PFSK-1 (cell line): ENCODE results near the gene ZNF507.

Experiments used
- FOXP2 ChIP-seq: optimal IDR thresholded peaks from 2 replicates; pipeline ENCODE3; 2011; ENCODE audit warnings: borderline replicate concordance, control low read depth, inconsistent platforms; ENCODE audit not compliant: insufficient read depth; ENCODE audit errors: extremely low read length, extremely low read depth
- POLR2AphosphoS5 ChIP-seq: IDR thresholded peaks from 2 replicates; pipeline ENCODE4 v1.6.1; 2012; ENCODE audit warnings: low read depth, mild to moderate bottlenecking, control low read depth, low read length, moderate library complexity
- SIN3A ChIP-seq: IDR thresholded peaks from 2 replicates; pipeline ENCODE4 v1.6.1; 2012; ENCODE audit warnings: mild to moderate bottlenecking, low read length, moderate library complexity, borderline replicate concordance; ENCODE audit not compliant: insufficient read depth
- TAF1 ChIP-seq: IDR thresholded peaks from 2 replicates; pipeline ENCODE4 v1.6.1; 2012; ENCODE audit warnings: low read length, control low read depth, borderline replicate concordance; ENCODE audit not compliant: insufficient read depth
- TF ChIP-seq, protein P1 (sequence below), 2 experiments: IDR thresholded peaks; 2 replicates each; pipeline versions ENCODE4 v1.6.1 to v1.8.0; 2011 to 2012; ENCODE audit warnings: low read depth in 2 of 2, low read length in 2 of 2, control low read depth in 1 of 2, inconsistent platforms in 1 of 2, mild to moderate bottlenecking in 1 of 2, moderate library complexity in 1 of 2; ENCODE audit not compliant: insufficient read depth in 1 of 2

Gene ZNF507

DNA sequence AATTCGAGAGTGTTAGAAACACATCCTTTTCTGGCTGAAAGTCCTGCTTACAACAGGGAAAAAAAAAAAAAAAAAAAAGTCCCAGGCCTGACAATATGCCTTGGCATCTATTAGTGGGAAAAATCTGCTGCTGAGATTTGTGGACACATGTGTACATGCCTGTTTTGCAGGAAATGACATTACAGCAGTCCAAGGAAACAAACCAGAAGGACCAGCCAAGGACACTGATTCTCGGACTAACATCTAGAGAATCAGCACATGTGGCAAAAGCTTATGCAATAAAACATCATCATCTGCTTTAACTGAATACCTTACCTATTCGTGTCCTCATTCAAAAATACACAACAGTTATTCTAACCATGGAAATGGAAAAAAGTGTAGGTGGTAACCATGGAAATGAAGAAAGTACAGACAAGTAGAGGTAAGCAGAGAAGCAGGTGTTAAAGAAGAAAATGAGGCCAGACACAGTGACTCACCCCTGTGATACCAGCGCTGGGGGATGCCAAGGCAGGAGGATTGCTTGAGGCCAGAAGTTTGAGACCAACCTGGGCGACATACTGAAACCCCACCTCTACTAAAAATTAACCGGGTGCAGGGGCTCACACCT, 50.7 kb downstream of the ZNF507 start:
- TF ChIP-seq POLR2AphosphoS5 (no peak), SIN3A (no peak), FOXP2 (no peak), TAF1 (no peak)
- TF ChIP-seq, protein P1, sequence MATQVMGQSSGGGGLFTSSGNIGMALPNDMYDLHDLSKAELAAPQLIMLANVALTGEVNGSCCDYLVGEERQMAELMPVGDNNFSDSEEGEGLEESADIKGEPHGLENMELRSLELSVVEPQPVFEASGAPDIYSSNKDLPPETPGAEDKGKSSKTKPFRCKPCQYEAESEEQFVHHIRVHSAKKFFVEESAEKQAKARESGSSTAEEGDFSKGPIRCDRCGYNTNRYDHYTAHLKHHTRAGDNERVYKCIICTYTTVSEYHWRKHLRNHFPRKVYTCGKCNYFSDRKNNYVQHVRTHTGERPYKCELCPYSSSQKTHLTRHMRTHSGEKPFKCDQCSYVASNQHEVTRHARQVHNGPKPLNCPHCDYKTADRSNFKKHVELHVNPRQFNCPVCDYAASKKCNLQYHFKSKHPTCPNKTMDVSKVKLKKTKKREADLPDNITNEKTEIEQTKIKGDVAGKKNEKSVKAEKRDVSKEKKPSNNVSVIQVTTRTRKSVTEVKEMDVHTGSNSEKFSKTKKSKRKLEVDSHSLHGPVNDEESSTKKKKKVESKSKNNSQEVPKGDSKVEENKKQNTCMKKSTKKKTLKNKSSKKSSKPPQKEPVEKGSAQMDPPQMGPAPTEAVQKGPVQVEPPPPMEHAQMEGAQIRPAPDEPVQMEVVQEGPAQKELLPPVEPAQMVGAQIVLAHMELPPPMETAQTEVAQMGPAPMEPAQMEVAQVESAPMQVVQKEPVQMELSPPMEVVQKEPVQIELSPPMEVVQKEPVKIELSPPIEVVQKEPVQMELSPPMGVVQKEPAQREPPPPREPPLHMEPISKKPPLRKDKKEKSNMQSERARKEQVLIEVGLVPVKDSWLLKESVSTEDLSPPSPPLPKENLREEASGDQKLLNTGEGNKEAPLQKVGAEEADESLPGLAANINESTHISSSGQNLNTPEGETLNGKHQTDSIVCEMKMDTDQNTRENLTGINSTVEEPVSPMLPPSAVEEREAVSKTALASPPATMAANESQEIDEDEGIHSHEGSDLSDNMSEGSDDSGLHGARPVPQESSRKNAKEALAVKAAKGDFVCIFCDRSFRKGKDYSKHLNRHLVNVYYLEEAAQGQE (IDR thresholded peaks at IDR 0.05; ENCODE audit: insufficient read depth in 1 of 2, low read depth in 2 of 2, low read length in 2 of 2) = no peak

DNA sequence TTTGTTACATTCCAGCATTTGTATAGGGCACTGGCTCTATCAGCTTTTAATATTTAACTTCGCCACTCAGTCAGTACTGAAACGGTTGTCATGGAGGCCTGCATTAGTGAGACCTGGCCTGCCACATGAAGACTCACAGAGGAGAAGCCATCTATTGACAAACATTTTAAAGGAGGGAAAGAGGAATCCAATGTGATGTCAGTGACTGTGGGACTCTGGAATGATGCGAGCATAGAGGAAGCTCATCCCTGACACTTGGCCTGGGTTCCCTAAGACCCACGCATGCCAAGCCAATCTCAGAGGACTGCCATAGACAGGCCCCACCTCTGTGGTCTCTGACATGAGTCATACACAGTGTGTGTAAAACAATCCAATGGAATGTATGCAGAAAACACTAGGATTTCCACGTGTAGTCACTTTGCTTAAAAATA, 52.3 kb downstream of the ZNF507 start:
- no peak for TF ChIP-seq TAF1
- no peak for TF ChIP-seq SIN3A
- TF ChIP-seq, protein P1 (IDR thresholded peaks at IDR 0.05; ENCODE audit: insufficient read depth in 1 of 2, low read depth in 2 of 2, low read length in 2 of 2) = no peak
- no peak for TF ChIP-seq FOXP2
- TF ChIP-seq POLR2AphosphoS5 = no peak

DNA sequence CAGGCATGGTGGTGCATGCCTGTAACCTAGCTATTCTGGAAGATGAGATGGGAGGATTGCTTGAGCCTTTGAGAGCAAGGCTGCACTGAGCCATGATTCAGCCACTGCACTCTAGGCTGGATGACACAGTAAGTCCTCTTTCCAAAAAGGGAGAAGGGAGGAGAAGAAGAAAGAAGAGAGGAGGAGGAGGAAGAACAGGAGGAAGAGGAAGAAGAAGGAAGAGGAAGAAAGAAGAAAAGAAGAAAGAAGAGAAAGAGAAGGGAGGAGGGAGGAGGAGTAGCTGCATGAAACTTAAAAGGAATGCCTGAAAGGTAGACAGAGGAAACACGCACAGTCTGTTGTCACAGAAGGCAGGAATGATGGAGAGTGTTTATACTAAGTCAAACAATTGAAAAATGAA, 56.6 kb downstream of the ZNF507 start:
- TF ChIP-seq FOXP2 (no peak), SIN3A (no peak), TAF1 (no peak), POLR2AphosphoS5 (no peak)
- TF ChIP-seq, protein P1 (IDR thresholded peaks at IDR 0.05; ENCODE audit: insufficient read depth in 1 of 2, low read depth in 2 of 2, low read length in 2 of 2) = no peak

DNA sequence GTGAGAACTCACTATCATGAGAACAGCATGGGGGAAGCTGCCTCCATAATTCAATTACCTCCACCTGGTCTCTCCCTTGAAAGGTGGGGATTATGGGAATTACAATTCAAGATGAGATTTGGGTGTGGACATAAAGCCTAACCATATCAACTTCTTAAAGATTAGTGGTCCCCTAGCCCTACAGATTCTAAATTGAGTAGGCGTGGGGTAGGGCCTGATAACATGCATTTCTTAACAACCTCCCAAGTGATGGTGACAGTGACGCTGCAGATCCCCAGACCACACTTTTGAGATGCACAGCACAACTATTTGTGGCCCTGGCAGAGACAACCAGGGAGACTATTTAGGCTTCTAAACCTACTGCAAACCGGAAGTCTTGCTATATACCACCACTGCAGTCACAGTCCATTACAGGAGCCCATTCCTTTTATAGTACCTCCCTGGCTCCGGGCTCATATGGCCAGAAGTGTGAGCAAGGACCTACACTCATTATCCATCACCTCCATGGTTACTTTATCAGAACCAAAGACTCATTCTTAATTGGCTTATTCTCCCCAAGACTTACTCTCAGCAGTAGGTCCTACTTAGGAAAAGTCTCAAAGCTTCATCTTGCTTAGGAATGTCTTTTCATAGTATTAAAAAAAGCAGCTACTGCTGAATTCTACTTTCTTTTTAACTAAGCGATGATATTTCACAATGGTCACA, 58.0 kb downstream of the ZNF507 start:
- no peak for TF ChIP-seq POLR2AphosphoS5
- TF ChIP-seq, protein P1 (IDR thresholded peaks at IDR 0.05; ENCODE audit: insufficient read depth in 1 of 2, low read depth in 2 of 2, low read length in 2 of 2) = no peak
- TF ChIP-seq SIN3A = no peak
- no peak for TF ChIP-seq FOXP2
- TF ChIP-seq TAF1 = no peak
